NCI-H2196 treated with DMSO at 0.1 percent for 48 hours (cell line): Measurements from ENCODE around the gene CHAF1B.
"Not testable (repeated sequence)": the region's sequence is repeated elsewhere in the genome, so short reads cannot be mapped to it uniquely, and the experiment has no call there.

ENCODE experiments used
- DNase-seq: peaks from one replicate; lab custom pipeline; 2025; ENCODE audit not compliant: unreplicated experiment; lab: John Stamatoyannopoulos, UW

The CHAF1B gene

DNA sequence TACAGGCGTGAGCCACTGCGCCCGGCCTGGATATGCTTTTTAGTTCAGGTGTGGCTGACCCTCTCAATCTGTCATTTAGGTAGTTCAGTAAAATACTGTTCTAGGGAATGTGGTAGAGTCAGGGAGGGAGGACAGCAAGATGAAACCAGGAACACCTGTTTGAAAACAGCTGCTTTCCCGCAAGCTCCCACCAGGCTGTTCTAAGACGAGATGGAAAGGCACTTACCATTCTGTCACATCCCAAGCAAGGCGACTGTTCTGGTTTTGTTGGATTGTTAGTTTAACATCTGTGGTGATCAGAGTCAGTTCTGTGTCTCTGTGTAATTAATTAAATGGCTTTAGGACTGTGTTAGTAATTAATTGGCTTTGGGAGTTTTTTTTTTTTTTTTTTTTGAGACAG, 2.9 kb downstream of the CHAF1B start:
- DNase-seq, result no peak

DNA sequence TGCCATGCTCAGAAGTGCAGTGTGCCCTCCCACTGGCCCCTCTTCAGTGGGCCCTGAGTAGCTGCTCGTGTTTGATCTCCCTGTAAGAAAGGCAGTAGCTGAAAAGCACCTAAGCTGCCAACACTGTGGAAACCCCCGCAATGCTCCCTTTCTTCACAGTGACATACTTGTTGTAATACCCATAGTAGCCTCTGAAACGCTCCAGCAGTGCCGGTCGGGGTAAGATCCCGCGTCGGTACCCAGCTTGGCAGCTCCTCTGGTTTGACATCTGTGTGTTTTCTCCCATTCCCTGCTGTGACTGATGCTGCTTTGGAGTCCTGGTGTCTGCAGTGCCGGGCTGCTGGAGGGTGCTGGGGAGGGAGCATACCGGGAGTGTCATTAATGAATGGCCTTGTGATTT, 3.6 kb downstream of the CHAF1B start:
- no peak for DNase-seq

DNA sequence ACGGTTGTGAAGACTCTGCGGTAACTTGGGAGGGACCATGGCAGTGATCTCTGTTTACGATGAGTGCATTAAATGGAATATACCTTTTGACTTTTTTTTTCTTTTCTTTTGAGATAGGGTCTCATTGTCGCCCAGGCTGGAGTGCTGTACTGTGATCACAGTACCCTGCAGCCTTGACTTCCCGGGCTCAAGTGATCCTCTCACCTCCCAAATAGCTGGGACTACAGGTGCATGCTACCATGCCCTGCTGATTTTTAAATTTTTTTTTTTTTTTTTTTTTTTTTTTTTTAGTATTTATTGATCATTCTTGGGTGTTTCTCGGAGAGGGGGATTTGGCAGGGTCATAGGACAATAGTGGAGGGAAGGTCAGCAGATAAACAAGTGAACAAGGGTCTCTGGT, 6.5 kb downstream of the CHAF1B start:
- DNase-seq, result not testable (repeated sequence)

- DNase-seq, result no peak
These were observed 10.3 kb downstream of the CHAF1B start for GRCh38 chr21:36395353-36396111.

DNA sequence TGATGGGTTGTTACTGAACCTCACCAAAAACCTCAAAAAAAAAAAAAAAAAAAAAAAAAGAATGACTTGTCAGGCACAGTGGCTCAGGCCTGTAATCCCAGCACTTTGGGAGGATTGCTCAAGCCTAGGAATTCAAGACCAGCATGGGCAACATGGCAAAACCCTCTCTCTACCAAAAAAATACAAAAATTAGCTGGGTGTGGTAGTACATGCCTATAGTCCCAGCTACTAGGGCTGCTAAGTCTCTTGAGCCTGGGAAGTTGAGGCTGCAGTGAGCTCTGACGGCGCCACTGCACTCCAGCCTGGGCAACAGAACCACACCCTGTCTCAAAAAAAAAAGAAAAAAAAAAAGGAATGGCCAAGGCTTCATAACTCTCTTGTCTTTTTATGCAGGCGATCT, 11.1 kb downstream of the CHAF1B start:
- no peak for DNase-seq

DNA sequence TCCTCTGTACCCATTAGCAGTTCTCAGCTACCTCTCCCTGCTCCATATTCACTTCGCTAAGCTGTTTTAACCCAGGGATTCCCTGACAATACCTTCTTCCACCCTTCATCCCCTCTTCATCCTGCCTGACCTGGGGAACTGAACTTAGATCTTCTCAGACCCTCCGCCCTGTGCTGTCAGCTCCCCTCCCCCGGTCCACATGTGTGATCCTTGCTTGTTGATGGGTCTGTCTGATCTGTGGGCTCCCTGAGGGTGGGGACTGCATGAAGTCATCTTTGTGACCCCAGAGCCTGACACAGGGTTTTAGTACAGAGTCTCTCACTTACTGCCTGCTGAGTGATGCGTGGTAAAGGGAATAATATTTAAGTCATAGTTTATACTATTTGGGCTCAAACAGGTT, 11.8 kb downstream of the CHAF1B start:
- no peak for DNase-seq

DNA sequence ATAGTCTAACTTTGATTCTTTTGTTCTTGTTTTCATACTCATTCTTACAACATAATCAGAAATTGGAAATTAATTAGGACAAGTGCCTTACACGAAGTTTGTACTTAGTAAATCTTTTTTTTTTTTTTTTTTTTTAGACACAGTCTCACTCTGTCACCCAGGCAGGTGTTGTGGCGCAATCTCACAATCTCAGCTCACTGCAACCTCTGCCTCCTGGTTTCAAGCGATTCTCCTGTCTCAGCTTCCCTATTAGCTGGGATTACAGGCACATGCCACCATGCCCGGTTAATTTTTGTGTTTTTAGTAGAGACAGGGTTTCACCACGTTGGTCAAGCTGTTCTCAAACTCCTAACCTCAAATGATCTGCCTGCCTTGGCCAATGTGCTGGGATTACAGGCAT, 12.4 kb downstream of the CHAF1B start:
- no peak for DNase-seq

GRCh38 chr21:36399736-36400135, 14.5 kb downstream of the CHAF1B start:
- not testable (repeated sequence) for DNase-seq

DNA sequence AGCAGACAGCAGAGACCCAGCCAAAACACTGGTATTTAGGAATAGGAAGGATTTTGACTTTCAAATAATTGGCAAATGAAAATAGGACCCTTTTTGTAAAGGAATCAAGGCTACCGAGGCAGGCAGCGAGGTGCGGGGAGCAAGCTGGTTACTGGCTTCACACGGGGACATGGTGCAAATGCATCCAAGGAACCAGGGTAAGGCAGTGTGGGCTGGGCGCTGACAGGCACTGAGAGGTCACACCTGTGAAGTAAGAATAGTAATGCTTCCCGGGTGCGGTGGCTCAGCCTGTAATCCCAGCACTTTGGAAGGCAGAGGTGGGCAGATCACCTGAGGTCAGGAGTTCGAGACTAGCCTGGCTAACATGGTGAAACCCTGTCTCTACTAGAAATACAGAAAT, 15.5 kb downstream of the CHAF1B start:
- no peak for DNase-seq

GRCh38 chr21:36402339-36402738, 17.1 kb downstream of the CHAF1B start:
- no peak for DNase-seq

DNA sequence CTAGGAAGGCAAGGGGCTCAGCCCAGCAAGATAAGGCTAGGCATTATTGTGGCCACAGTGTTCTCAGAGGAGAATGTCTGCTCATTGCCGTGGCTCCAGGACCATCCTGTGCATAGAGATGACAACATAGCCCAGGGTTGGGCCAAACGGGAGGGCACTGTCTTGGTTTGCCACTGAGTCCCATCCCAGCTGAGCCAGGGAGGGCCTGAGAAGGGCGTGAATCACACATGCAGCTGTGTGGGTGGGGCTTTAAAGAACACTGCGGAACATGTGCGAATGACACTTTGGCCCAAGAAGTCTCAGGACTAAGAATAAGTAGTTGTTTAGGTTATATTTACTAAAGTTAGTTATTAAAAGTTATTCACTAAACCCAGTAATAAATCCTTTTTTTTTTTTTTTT, 18.5 kb downstream of the CHAF1B start:
- DNase-seq, result no peak

DNA sequence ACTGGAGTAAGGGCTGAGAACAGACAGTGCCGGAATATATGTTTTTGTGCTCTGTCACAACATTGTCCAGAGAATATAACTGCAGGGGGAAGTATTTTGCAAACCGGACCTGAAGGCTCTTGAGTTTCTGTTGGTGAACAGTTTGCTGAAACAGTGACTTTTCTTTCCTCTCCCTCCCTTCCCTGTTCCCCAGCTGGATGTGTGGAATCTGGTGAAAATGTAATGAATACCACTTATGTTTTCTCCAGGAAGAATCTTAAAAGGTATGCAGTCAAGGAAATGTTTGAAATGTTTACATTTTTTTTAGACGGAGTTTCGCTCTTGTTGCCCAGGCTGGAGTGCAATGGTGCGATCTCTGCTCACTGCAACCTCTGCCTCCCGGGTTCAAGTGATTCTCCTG, 23.4 kb downstream of the CHAF1B start:
- no peak for DNase-seq

GRCh38 chr21:36411301-36411700, 26.1 kb downstream of the CHAF1B start:
- DNase-seq, result no peak

DNA sequence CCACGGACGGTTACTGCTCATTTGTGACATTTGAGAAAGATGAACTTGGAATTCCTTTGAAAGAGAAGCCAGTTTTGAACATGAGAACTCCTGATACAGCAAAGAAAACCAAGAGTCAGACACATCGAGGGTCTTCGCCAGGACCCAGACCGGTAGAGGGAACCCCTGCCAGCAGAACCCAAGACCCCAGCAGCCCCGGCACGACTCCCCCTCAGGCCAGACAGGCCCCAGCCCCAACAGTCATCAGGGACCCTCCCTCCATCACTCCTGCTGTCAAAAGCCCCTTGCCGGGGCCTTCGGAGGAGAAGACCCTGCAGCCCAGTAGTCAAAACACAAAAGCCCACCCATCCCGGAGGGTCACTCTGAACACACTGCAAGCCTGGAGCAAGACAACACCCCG, 27.7 kb downstream of the CHAF1B start:
- no peak for DNase-seq

DNA sequence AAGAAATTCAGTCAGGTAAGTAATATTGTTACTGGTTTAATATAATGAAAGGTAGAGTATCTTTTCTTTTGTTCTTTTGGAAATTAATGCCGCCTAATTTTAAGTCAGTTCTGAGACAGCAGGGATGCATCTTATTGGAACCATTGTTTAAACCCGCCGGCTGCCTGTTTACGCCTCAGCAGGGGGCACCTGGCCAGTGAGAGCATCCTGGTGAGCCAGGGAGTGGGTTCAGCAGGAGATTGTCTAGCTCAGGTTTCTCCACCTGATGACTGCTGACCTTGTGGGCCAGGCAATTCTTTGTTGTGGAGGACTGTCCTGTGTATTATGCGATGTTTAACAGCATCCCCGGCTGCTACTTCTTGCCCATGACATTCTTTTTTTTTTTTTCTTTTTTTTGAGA, 30.2 kb downstream of the CHAF1B start:
- DNase-seq, result peak; percentile 10

GRCh38 chr21:36419241-36419640, 34.0 kb downstream of the CHAF1B start:
- DNase-seq, result no peak

- peak; percentile 25 for DNase-seq
These were observed 34.8 kb downstream of the CHAF1B start for GRCh38 chr21:36419996-36420395.

- DNase-seq, result no peak
These were observed 35.6 kb downstream of the CHAF1B start for GRCh38 chr21:36420571-36421339.

DNA sequence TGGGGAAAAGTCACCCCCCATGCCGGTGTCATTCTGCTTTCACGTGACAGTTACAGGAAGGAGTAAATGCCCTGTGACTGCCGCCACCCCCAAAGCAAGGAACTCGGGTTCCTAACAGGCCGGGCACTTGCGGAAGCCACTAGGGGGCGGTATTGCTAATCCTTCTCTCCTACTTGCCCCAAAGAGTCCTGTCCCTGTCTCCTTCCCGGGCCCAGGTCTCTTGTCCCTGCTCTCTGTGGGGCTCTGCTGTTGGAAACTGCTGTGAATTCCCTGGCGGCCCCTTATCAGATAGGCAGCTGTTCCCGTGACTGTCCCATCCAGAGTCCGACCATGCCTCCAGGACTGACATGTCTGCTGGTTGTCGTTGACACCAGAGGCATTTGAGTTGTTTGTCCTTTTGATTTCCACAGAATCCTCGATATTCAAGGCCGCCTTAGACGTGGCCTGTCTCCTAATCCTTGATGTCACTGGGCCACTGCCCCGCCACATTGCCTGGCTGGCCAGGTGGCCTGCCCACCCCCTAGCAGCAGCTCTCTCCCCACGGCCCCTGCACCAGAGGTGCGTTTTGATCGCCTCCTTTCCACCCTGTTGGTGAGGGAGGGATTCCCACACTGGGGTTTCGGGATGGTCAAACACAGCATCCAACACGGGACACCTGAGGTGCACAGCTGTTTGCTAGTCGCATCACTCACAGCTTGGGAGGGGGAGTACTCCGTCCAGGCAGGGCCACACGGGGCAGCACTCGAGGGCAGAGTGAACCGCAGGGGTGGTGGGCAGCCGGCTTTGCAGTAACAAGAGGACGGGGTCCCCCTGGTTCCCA, 37.3 kb downstream of the CHAF1B start:
- DNase-seq, result peak; percentile 26

DNA sequence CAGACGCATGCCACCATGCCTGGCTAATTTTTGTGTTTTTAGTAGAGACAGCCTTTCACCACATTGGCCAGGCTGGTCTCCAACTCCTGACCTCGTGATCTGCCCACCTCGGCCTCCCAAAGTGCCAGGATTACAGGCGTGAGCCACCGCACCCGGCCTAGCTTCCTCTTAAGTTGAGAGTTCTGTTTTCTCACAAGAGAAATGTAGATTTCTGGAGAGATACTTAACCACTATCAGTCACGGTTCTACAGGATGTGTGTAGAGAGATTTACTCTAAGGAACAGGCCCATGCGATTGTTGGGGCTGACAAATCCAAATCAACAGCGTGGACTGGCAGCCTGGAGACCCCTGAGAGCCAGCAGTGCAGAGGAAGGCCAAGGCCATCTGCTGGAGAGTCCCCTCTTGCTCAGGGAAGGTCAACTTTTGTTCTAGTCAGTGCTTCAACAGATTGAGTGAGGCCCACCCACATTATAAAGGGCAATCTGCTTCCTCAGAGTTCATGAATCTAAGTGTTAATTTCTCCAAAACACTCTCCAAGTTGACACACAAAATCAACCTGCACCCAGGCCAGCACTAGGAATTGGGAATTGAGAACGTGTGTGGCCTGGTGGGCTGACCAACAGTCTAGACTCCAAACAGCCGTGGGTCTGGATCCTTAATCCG, 38.7 kb downstream of the CHAF1B start:
- DNase-seq, result no peak

GRCh38 chr21:36424592-36424991, 39.4 kb downstream of the CHAF1B start:
- DNase-seq, result no peak
